BJ (cell line): ENCODE measurements around the gene DBNDD1. TPM values are rescaled to one million over a fixed set of nuclear protein-coding genes. Genes with fewer than 3 reads are reported as not detected.

Source experiments
- CTCF ChIA-PET: fragments of 350-600 bp; formaldehyde crosslinking; extraction: SDS; loops from one replicate; lab custom pipeline; 2021; ENCODE audit warnings: antibody characterized with exemption, inconsistent platforms; lab: Yijun Ruan, JAX
- POLR2A ChIA-PET: fragments of 300-600 bp; sonication (Branson Sonifier 250); formaldehyde crosslinking; extraction: SDS; loops from one replicate; lab custom pipeline; 2021; ENCODE audit warnings: antibody characterized with exemption; lab: Charles Lee
- DNase-seq: peaks from one replicate; pipeline ENCODE4 v3.0.0-alpha.2; 2011; ENCODE audit warnings: low read depth
- H3K27me3 ChIP-seq: 2 replicates; pipeline ENCODE4 v1.6.0; 2011; ENCODE audit warnings: low read length; ENCODE audit not compliant: control insufficient read depth, insufficient read depth
- H3K36me3 ChIP-seq: 2 replicates; pipeline ENCODE4 v1.5.1; 2011; ENCODE audit warnings: low read length; ENCODE audit not compliant: control insufficient read depth, insufficient read depth
- H3K4me3 ChIP-seq: 2 replicates; pipeline ENCODE4 v1.5.1; 2011; ENCODE audit warnings: low read depth, mild to moderate bottlenecking, control low read depth, low read length
- CTCF ChIP-seq: IDR thresholded peaks from 2 replicates; pipeline ENCODE4 v1.5.1; 2011; ENCODE audit warnings: low read depth, mild to moderate bottlenecking, control low read depth, inconsistent platforms, low read length, moderate library complexity; ENCODE audit not compliant: insufficient read depth
- polyA plus RNA-seq: library from polyadenylated mRNA; depleted of rRNA; stranded (reverse); fragments of >200 nt; gene quantifications from 2 replicates; pipeline ENCODE4 v1.2.3, GENCODE V29; 2011

DBNDD1 gene
- polyA plus RNA-seq, 1 experiment, result 4.6 TPM

DNA sequence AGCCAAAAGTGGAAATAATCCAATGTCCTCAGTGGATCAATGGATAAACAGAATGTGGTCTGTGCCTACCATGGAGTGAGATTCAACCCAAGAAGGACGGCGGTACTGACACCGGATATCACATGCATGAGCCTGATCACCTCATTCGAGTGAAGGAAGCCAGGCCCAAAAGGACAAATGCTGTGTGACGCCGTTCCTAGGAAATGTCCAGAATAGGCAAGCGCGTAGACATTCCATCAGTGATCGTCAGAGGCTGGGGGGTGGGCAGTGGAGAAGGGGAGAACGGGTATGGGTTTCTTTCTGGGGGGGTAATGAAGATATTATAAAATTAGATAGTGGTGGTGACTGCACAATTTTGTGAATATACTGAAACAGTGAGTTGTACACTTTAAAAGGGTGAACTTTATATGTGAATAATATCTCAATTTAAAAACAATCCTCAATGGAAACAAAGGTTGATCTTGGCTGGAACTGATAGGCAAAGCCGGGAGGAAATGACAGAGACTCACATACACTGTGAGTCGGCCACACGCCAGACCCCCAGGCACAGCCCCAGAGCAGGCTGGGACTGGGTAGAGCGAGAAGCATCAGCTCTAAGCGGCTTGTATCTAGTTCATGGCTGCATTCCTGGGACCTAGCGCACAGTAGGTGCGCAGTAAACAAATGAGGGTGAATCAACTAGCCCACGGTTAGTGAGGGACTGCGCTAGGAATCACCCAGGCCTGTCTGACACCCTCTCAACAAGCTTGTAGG, 3.5 kb downstream of the DBNDD1 start:
- no peak overlapping the region for H3K4me3 ChIP-seq
- no peak for DNase-seq
- ChIA-PET POLR2A (no interaction called here), CTCF (no interaction called here)
- no peaks in the 10 kb centered on the region; the same call in 1 of the 2 replicates for H3K27me3 ChIP-seq
- no peak for TF ChIP-seq CTCF
- H3K36me3 ChIP-seq, result no peaks in the 10 kb centered on the region

DNA sequence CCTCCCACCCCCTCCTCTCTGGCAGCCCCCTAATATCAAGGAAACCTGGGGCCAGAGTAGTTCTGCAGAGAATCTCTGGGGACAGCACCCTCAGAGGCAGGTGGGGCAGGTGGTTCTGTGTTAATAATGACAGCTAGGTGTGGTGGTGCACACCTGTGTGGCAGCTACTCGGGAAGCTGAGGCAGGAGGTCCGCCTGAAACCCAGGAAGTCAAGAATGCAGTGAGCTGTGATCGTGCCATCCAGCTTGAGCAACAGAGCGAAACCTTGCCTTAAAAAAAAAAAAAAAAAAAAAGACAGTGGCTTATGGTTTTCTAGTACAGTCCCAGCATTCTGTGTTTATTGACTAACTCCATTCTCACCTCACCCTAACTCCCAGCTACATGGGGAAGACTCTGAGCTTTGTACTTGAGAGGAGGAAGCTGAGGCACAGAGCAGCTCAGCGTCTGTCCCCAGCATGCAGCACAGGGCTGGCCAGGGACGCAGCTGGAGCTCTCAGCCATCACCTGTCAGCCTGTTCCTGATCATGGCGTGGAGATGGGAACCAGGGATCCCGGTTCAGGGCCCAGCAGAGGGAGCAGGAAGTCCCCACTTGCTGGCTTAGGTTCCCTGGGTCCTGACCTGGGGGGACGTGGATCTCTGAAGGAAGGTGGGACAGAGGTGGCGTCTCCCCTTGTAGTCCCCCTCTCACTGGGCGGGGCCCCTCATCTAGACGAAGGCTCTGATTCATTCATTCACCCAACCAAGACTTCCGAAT, 6.1 kb downstream of the DBNDD1 start:
- no peak for DNase-seq
- no peaks in the 10 kb centered on the region; the same call in 1 of the 2 replicates for H3K27me3 ChIP-seq
- ChIA-PET CTCF (no interaction called here), POLR2A (no interaction called here)
- no peak overlapping the region for H3K4me3 ChIP-seq
- no peak for TF ChIP-seq CTCF
- no peaks in the 10 kb centered on the region for H3K36me3 ChIP-seq

GRCh38 chr16:90011908-90012501, 7.3 kb downstream of the DBNDD1 start:
- H3K4me3 ChIP-seq, result no peak overlapping the region
- no peak for DNase-seq
- ChIA-PET CTCF (no interaction called here), POLR2A (no interaction called here)
- no peak for TF ChIP-seq CTCF
- no peaks in the 10 kb centered on the region; the same call in 1 of the 2 replicates for H3K27me3 ChIP-seq
- H3K36me3 ChIP-seq, result no peaks in the 10 kb centered on the region

GRCh38 chr16:90011508-90011819, 7.8 kb downstream of the DBNDD1 start:
- no peak for DNase-seq
- Histone ChIP-seq H3K4me3 (no peak overlapping the region), H3K36me3 (no peaks in the 10 kb centered on the region), H3K27me3 (no peaks in the 10 kb centered on the region; the same call in 1 of the 2 replicates)
- POLR2A ChIA-PET, result no interaction called here
- TF ChIP-seq CTCF, result no peak
- CTCF ChIA-PET, result no interaction called here

DNA sequence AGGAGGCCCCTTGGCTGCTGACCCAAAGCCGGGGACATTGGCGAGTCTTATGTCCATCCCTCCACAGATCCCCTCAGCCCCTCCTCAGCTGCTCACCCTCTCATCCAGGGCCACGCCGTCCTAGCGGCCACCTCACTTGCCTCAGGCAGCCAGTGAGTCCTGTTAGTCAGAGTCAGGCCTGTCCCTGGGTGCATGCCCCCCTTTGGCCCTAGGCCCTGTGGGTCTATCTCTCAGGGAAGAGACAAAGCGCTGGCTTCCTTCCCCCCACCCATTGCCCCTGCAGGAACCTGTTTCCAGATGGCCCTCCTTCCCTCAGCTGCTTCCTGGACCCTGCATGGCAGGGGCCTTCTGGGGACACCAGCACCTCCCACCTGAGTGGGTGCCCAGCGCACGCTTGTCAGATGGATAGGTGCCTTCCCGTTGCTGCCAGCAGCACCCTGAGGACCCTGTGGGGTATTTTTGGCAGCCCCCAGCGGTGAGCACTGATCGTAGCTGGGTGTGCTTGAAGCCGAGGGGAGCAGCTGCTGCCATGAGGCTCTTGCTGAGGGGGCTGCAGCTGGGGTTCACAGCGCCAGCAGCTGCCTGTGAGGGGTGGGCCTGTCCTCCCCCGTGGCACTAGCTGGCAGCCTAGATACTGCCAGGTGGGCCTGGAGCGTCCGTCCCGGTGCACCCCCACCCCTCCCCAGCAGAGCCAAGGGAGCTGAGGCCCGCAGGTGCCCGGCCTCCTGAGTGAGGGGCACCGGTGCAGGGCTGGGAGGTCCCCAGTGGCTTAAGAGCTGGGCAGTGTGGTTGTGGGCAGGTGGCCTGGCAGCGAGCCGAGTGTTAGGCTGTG, 8.4 kb downstream of the DBNDD1 start:
- Histone ChIP-seq H3K4me3 (no peak overlapping the region), H3K36me3 (no peaks in the 10 kb centered on the region), H3K27me3 (no peaks in the 10 kb centered on the region; the same call in 1 of the 2 replicates)
- ChIA-PET CTCF (no interaction called here), POLR2A (no interaction called here)
- no peak for DNase-seq
- TF ChIP-seq CTCF, result no peak
